GM20000 (cell line): ENCODE results near the gene CD72.
A peak's percentile ranks its signal among the peaks of the same experiment; 100 is the strongest.

Experiments used
- DNase-seq: peaks from one replicate; pipeline ENCODE4 v3.0.0; 2012; ENCODE audit warnings: low spot score
- CTCF ChIP-seq: IDR thresholded peaks from 2 replicates; pipeline ENCODE4 v1.5.1; 2012; ENCODE audit warnings: mild to moderate bottlenecking, control low read depth; ENCODE audit errors: extremely low read depth, missing control alignments

CD72 gene

GRCh38 chr9:35636135-35636876 is 18.1 kb upstream of the CD72 start:
- DNase-seq: no peak
- no peak for TF ChIP-seq CTCF

GRCh38 chr9:35635730-35636129 is 17.5 kb upstream of the CD72 start:
- DNase-seq: no peak
- no peak for TF ChIP-seq CTCF

- no peak for TF ChIP-seq CTCF
- no peak for DNase-seq
These were observed 11.4 kb upstream of the CD72 start for GRCh38 chr9:35629597-35629996.

GRCh38 chr9:35628389-35628991 is 10.3 kb upstream of the CD72 start:
- DNase-seq: no peak
- TF ChIP-seq CTCF: no peak

- no peak for DNase-seq
- no peak for TF ChIP-seq CTCF
These were observed 9.4 kb upstream of the CD72 start for GRCh38 chr9:35627575-35627974.

- no peak for DNase-seq
- TF ChIP-seq CTCF: no peak
These were observed 1.6 kb upstream of the CD72 start for GRCh38 chr9:35619800-35620158.

GRCh38 chr9:35618854-35619799 is 914 bp upstream of the CD72 start:
- DNase-seq: peak; percentile 72
- no peak for TF ChIP-seq CTCF
